Measurements from ENCODE around the gene KLHL29.

- TF ChIP-seq ZBTB33 (IDR thresholded peaks at IDR 0.05; ENCODE audit: extremely low read depth, insufficient replicate concordance, low read length) (no peak), CTCF (IDR thresholded peaks at IDR 0.05 in 2 of 3, conservative IDR thresholded peaks at IDR 0.05 in 1 of 3; ENCODE audit: borderline replicate concordance in 1 of 3, insufficient read depth in 1 of 3, low read depth in 2 of 3, low read length in 2 of 3) (no peak), POLR2A (IDR thresholded peaks at IDR 0.05; ENCODE audit: borderline replicate concordance, extremely low read depth, insufficient read depth, insufficient read length) (no peak), EZH2 (IDR thresholded peaks at IDR 0.05) (no peak), REST (IDR thresholded peaks at IDR 0.05; ENCODE audit: low read depth) (no peak), POLR2AphosphoS5 (IDR thresholded peaks at IDR 0.05; ENCODE audit: low read depth, low read length) (no peak), ATF3 (IDR thresholded peaks at IDR 0.05) (no peak), SRF (IDR thresholded peaks at IDR 0.05; ENCODE audit: low read depth) (no peak), EZH2phosphoT487 (IDR thresholded peaks at IDR 0.05; ENCODE audit: borderline replicate concordance) (no peak), MAX (IDR thresholded peaks at IDR 0.05) (no peak), SIN3A (IDR thresholded peaks at IDR 0.05; ENCODE audit: low read depth) (no peak), ZFX (IDR thresholded peaks at IDR 0.05) (no peak)
These were observed 98.8 kb downstream of the KLHL29 start for GRCh38 chr2:23483791-23484190.
